Right lobe of liver (tissue), 6 donors: ENCODE results near the gene ADGRG3. TPM values are rescaled to one million over a fixed set of nuclear protein-coding genes. Genes with fewer than 3 reads are reported as not detected.
A peak's percentile ranks its signal among the peaks of the same experiment; 100 is the strongest.
"Not testable (repeated sequence)": the region's sequence is repeated elsewhere in the genome, so short reads cannot be mapped to it uniquely, and the experiment has no call there.

Experiments
- ATAC-seq, 4 donors: fragments of 200-7000 bp; cut with Tn5 transposase; one replicate each; pipeline ENCODE4 v1.9.1; 2020; ENCODE audit warnings: mild to moderate bottlenecking in 4 of 4, moderate library complexity in 4 of 4
- DNase-seq, 3 donors: peaks; one replicate each; pipeline ENCODE4 v3.0.0-alpha.2; 2020
- H3K27ac ChIP-seq, 3 donors: fragments of 200-600 bp; one replicate each; pipeline ENCODE4 v1.8.0; 2022
- H3K27me3 ChIP-seq, 2 donors: fragments of 200-600 bp; one replicate each; pipeline ENCODE4 v1.8.0; 2022
- H3K36me3 ChIP-seq, 4 donors: fragments of 200-600 bp; sonication (generic) in 1 of 4; one replicate each; pipeline versions ENCODE4 v1.5.1 to v1.8.0; 2017 to 2022; ENCODE audit warnings: control low read depth in 1 of 4
- H3K4me1 ChIP-seq, 4 donors: fragments of 200-600 bp; sonication (generic) in 1 of 4; one replicate each; pipeline versions ENCODE4 v1.5.1 to v1.8.0; 2017 to 2022; ENCODE audit warnings: control low read depth in 1 of 4
- H3K4me3 ChIP-seq, 3 donors: fragments of 200-600 bp; one replicate each; pipeline ENCODE4 v1.8.0; 2022
- H3K9me3 ChIP-seq, 4 donors: fragments of 200-600 bp; sonication (generic) in 1 of 4; one replicate each; pipeline versions ENCODE4 v1.5.1 to v1.8.0; 2017 to 2022; ENCODE audit warnings: control low read depth in 1 of 4
- CTCF ChIP-seq, 4 donors: fragments of 200-600 bp in 3 of 4; fragments of 450-650 bp in 1 of 4; IDR thresholded peaks; one replicate each; pipeline versions ENCODE4 v1.5.1 to v1.8.0; 2016 to 2022; ENCODE audit warnings: antibody characterized with exemption in 4 of 4, mild to moderate bottlenecking in 2 of 4
- POLR2A ChIP-seq: fragments of 450-650 bp; IDR thresholded peaks from one replicate; pipeline ENCODE4 v1.6.1; 2017; ENCODE audit warnings: antibody characterized with exemption, mild to moderate bottlenecking
- WGBS: methylation state at CpG from one replicate; pipeline ENCODE4 v1.1.6; 2018; ENCODE audit warnings: low coverage, low lambda C conversion rate; ENCODE audit not compliant: insufficient coverage; ENCODE audit errors: missing lambda C conversion rate; 5-methylcytosine and 5-hydroxymethylcytosine counted together
- intact Hi-C, 2 donors: fragments of 100-400 bp; cut with DNase I; formaldehyde crosslinking; loops; one replicate each; pipeline versions ENCODE4 v1.11.2 to v1.14.1; 2022
- total RNA-seq, 6 experiments: library from RNA; depleted of rRNA in 2 of 6; stranded (reverse); fragments of >200 nt in 2 of 6; fragmentation: NEBNext Ultra II Directional in 3 of 6; extraction: Animal tissue kit (Norgen Biotek cat#: 25700) in 3 of 6; gene quantifications; one replicate each; pipeline versions ENCODE4 v1.1.0 to v1.2.4, GENCODE V29; 2016 to 2023
- donor health status: DM: no; HTN: yes; CAD: no.
- donor health status: DM: no; HTN: no; CAD: no.
- donor health status: DM: no; HTN: no; CAD: no.
- donor health status: DM: no; HTN: yes; CAD: no.
- donor health status: DM: no; HTN: yes; CAD: no.

The ADGRG3 gene
- total RNA-seq, 6 experiments from 2014 or later = 0.37 to 1.6 (median 0.83) TPM

GRCh38 chr16:57668630-57669475 is 747 bp downstream of the ADGRG3 start:
- Histone ChIP-seq H3K9me3 (no peaks in the 10 kb centered on the region), H3K4me1 (peaks cover 0 to 12% (median 4%) of the 10 kb centered on the region in 4 donors), H3K36me3 (no peaks in the 10 kb centered on the region), H3K27ac (peak overlapping the region in 1 of 3 donors; percentile 74), H3K27me3 (no peaks in the 10 kb centered on the region), H3K4me3 (no peak overlapping the region)
- intact Hi-C loops = no loop called here
- 91% methylated on average over 13 of the region's 20 CpGs for WGBS
- ATAC-seq (no peak), DNase-seq (no peak)
- TF ChIP-seq POLR2A (no peak), CTCF (IDR thresholded peaks at IDR 0.05) (no peak)

- WGBS = 50% methylated on average over 3 of the region's 12 CpGs
- Histone ChIP-seq H3K27me3 (no peaks in the 10 kb centered on the region), H3K4me3 (no peak overlapping the region), H3K36me3 (no peaks in the 10 kb centered on the region), H3K4me1 (peaks cover 0 to 12% (median 4%) of the 10 kb centered on the region in 4 donors), H3K9me3 (no peaks in the 10 kb centered on the region), H3K27ac (no peak overlapping the region)
- intact Hi-C loops = no loop called here
- TF ChIP-seq CTCF (IDR thresholded peaks at IDR 0.05) (no peak), POLR2A (no peak)
- DNase-seq (no peak), ATAC-seq (no peak)
These were observed 1.5 kb downstream of the ADGRG3 start for GRCh38 chr16:57669476-57670162.

- TF ChIP-seq CTCF (IDR thresholded peaks at IDR 0.05) (no peak), POLR2A (no peak)
- H3K4me3 ChIP-seq = no peak overlapping the region
- no peaks in the 10 kb centered on the region for H3K36me3 ChIP-seq
- 42% methylated on average over 3 of the region's 4 CpGs for WGBS
- no peaks in the 10 kb centered on the region for H3K27me3 ChIP-seq
- ATAC-seq = no peak
- no peak overlapping the region for H3K27ac ChIP-seq
- H3K9me3 ChIP-seq = no peaks in the 10 kb centered on the region
- no peak for DNase-seq
- peaks cover 0 to 14% (median 4%) of the 10 kb centered on the region in 4 donors for H3K4me1 ChIP-seq
- intact Hi-C loops = no loop called here
These were observed 2.1 kb downstream of the ADGRG3 start for GRCh38 chr16:57670196-57670595.

- H3K4me3 ChIP-seq, H3K27ac ChIP-seq, H3K9me3 ChIP-seq, H3K36me3 ChIP-seq, intact Hi-C loops, DNase-seq, ATAC-seq, H3K27me3 ChIP-seq: not testable (repeated sequence)
- H3K4me1 ChIP-seq = peaks cover 0 to 27% (median 8%) of the 10 kb centered on the region in 4 donors
- WGBS = 89% methylated on average over 5 of the region's 7 CpGs
These were observed 3.3 kb downstream of the ADGRG3 start for GRCh38 chr16:57671451-57671850.

GRCh38 chr16:57672416-57672815 is 4.3 kb downstream of the ADGRG3 start:
- peaks cover 0 to 30% (median 11%) of the 10 kb centered on the region in 4 donors for H3K4me1 ChIP-seq
- no peaks in the 10 kb centered on the region for H3K27me3 ChIP-seq
- 69% methylated on average over 3 of the region's 3 CpGs for WGBS
- H3K9me3 ChIP-seq = no peaks in the 10 kb centered on the region
- H3K27ac ChIP-seq = no peak overlapping the region
- no peak overlapping the region for H3K4me3 ChIP-seq
- no peaks in the 10 kb centered on the region for H3K36me3 ChIP-seq
- ATAC-seq (no peak), DNase-seq (no peak)
- TF ChIP-seq POLR2A = no peak
- TF ChIP-seq CTCF (IDR thresholded peaks at IDR 0.05) = no peak
- intact Hi-C loops = no loop called here
